GM19324 (cell line): ENCODE data around the gene CCNQ.

Experiments
- ATAC-seq: cut with Tn5 transposase; IDR thresholded peaks from one replicate; pipeline ENCODE4 v1.9.1; 2021; ENCODE audit warnings: mild to moderate bottlenecking, moderate library complexity; ENCODE audit not compliant: unreplicated experiment, low FRiP score

The CCNQ gene

GRCh38 chrX:153637121-153638040 is 38.4 kb upstream of the CCNQ start:
- no peak for ATAC-seq

- ATAC-seq, result no peak
Measured at GRCh38 chrX:153636716-153637115, 37.8 kb upstream of the CCNQ start.

- ATAC-seq, result no peak
Measured at GRCh38 chrX:153635788-153636668, 37.1 kb upstream of the CCNQ start.

- ATAC-seq, result no peak
Measured at GRCh38 chrX:153635388-153635787, 36.4 kb upstream of the CCNQ start.

- ATAC-seq, result no peak
Measured at GRCh38 chrX:153634832-153635231, 35.9 kb upstream of the CCNQ start.

DNA sequence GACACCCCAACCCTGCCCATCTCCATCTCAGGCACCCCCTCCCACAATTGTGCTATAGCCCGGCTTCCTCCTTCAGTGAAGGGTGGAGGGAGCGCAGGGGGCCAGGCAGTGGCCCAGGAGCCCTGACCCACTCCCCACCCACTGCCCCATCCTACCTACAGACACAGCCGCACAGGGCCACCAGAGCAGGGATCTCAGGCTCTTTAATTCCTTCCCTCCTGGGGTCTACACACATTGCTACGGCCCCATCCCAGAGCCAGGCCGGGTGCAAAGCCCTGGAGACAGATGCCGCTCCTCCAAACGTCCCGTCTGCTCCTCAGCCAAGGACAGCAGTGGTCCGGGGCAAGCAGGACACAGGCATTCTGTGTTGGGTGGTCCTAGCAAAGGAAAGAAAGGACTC is 35.3 kb upstream of the CCNQ start:
- no peak for ATAC-seq

GRCh38 chrX:153633607-153634180 is 34.8 kb upstream of the CCNQ start:
- no peak for ATAC-seq

GRCh38 chrX:153633048-153633447 is 34.1 kb upstream of the CCNQ start:
- no peak for ATAC-seq

GRCh38 chrX:153632595-153632946 is 33.6 kb upstream of the CCNQ start:
- no peak for ATAC-seq

GRCh38 chrX:153631907-153632594 is 33.1 kb upstream of the CCNQ start:
- no peak for ATAC-seq

DNA sequence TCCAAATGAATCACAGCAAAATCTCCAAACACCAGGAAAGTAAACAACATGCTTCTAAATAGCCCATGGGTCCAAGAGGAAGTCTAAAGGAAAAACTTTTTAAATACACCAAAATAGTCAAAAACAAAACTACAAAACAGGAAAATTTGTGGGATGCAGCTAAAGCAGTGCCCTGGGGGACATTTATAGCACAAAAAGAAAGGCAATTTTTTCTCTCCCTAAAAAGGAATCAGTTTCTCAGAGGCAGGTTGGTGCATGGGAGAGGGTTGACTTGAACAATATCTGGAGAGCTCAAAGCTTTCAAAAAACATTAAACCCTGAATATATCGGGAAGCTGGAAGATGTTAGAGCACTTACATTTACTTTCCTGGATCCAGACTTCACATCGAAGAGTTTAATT is 32.4 kb upstream of the CCNQ start:
- no peak for ATAC-seq

DNA sequence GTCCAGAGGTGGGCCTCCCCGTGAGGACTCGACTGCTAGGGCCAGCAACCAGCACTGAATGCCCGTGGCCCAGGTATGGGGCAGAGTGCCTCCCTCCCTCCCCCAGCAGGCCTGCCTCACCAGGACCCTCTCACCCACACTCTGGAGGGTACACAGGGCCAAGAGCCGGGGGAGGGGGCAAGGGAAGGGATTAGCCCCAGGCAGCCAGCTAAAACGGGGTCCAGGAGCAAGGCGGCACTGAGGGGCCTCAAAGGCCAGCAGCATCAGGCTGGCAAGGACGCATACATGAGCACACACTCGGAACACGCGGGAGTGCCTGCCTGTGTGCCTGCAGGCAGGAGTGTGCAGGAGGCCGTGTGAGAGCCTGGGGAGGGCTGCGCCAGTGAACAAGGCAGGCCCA is 29.7 kb upstream of the CCNQ start:
- ATAC-seq, result no peak

- ATAC-seq, result no peak
Measured at GRCh38 chrX:153628129-153628528, 29.2 kb upstream of the CCNQ start.

GRCh38 chrX:153627675-153628111 is 28.8 kb upstream of the CCNQ start:
- ATAC-seq, result no peak

GRCh38 chrX:153626863-153627674 is 28.1 kb upstream of the CCNQ start:
- ATAC-seq, result no peak

GRCh38 chrX:153626025-153626633 is 27.2 kb upstream of the CCNQ start:
- ATAC-seq, result no peak

DNA sequence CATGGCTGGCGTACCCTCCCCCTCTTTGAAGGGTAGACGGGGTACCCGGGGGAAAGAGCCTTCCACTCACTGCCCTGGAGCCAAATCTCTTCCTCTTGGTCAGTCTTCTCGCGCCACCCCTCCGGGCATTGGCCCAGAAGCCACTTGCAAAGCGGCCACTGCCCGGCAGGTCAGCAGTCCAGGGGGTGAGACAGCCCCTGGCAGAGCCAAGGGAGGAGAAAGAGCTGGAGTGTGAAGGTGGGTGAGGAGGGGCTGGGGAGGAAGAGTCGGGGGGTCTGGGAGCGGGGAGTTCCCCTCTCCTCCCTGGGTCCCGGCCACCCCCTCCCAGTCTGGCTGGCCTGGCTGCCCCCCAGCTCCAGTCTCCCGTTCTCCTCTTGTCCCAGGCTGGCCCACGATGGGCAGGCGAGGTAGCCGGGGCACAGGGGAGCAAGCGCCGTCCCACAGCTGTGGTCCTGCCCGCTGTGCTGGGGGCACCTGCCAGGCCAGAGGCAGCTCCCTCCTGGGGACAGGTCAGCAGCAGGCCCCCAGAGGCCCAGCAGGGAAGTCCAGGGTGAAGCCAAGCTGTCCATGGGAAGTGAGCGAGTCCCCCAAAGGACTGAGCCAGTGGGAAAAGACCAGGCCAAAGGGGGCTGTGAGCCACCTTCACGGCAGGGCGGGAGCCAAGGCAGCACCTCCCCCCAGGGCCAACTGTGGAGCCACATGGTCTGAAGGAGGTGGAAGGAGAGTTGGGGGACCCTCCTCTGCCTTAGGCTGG is 26.5 kb upstream of the CCNQ start:
- ATAC-seq, result no peak

DNA sequence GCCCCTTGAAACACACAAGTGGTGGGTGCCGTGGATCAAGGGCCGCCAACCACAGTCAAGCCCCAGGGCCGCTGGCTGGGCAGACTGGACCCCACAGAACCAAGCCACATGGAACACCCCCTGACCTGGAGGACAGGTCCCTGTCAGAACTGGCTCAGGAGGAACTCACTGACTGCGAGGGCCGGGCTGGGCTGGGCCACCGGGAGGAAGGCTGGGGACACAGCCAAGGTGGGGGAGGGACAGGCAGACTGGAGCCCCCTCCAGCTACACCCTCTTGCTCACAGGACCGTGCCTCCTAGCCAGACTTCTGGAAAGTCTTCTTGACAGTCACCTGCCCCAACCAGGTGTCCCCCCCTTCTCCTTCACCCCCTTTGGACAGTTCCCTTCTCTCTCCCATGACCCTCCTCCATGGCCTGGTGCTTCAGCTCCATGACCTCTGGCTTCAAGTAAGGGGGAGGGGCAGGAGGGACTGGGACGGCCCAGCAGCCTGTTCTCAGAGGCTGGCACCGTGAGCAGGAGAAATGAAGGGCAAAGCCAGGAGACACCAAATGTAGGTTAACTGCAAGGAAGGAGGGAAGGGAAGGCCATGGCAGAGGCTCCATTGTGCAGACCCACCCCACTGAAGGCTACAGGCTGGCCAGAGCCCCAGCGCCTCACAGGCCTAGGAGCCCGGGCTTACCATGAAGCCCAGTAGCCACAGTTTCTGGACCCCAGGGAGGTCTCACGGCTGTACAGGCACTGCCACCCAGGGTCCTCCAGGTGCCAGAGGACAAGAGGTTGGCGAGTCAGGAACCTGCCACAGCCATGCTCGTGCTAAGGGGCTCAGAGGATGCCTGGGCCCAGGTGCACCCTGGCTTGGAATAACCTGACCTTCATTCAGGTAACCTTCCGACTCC is 25.5 kb upstream of the CCNQ start:
- ATAC-seq, result no peak
